GM12892 (cell line): ENCODE results near the gene KCNAB1.

Experiments
- POLR2A ChIP-seq: IDR thresholded peaks from 2 replicates; pipeline ENCODE4 v1.6.1; 2011; ENCODE audit warnings: low read depth, low read length, control low read depth
- POLR2AphosphoS5 ChIP-seq: IDR thresholded peaks from 2 replicates; pipeline ENCODE4 v1.6.1; 2011; ENCODE audit warnings: low read depth, low read length, control low read depth
- TAF1 ChIP-seq: IDR thresholded peaks from 2 replicates; pipeline ENCODE4 v1.6.1; 2011; ENCODE audit warnings: low read depth, mild to moderate bottlenecking, control low read depth, low read length, borderline replicate concordance

GRCh38 chr3:156316076-156316475 is 195.7 kb downstream of the KCNAB1 start:
- no peak for TF ChIP-seq POLR2A
- TF ChIP-seq POLR2AphosphoS5, result no peak
- no peak for TF ChIP-seq TAF1
